Liver (tissue), 9 donors: Measurements from ENCODE around the gene PPM1L. TPM values are rescaled to one million over a fixed set of nuclear protein-coding genes. Genes with fewer than 3 reads are reported as not detected.

Experiments used
- DNase-seq: peaks from one replicate; pipeline ENCODE4 v3.0.0-alpha.2; 2017; ENCODE audit warnings: low spot score
- H3K27ac ChIP-seq, 2 donors: one replicate each; pipeline ENCODE4 v1.7.0; 2013; ENCODE audit warnings: inconsistent platforms in 2 of 2, low read length in 2 of 2, control low read depth in 1 of 2, low read depth in 1 of 2, mild to moderate bottlenecking in 1 of 2
- H3K27me3 ChIP-seq, 4 donors: one replicate each; pipeline versions ENCODE4 v1.6.1 to v1.7.0; 2013; ENCODE audit warnings: low read length in 3 of 4, inconsistent platforms in 1 of 4, mild to moderate bottlenecking in 1 of 4, moderate library complexity in 1 of 4; ENCODE audit not compliant: control insufficient read depth in 4 of 4, insufficient read depth in 4 of 4
- H3K36me3 ChIP-seq, 4 donors: one replicate each; pipeline versions ENCODE4 v1.6.1 to v1.7.0; 2013; ENCODE audit warnings: low read length in 3 of 4, mild to moderate bottlenecking in 3 of 4, low read depth in 1 of 4, moderate library complexity in 1 of 4; ENCODE audit not compliant: control insufficient read depth in 4 of 4, insufficient read depth in 3 of 4
- H3K4me1 ChIP-seq, 4 donors: one replicate each; pipeline versions ENCODE4 v1.6.1 to v1.7.0; 2013; ENCODE audit warnings: low read length in 3 of 4, mild to moderate bottlenecking in 3 of 4, moderate library complexity in 1 of 4; ENCODE audit not compliant: control insufficient read depth in 4 of 4, insufficient read depth in 4 of 4
- H3K4me3 ChIP-seq, 3 donors: one replicate each; pipeline versions ENCODE4 v1.6.1 to v1.7.0; 2013; ENCODE audit warnings: low read length in 3 of 3, control low read depth in 1 of 3, low read depth in 1 of 3, mild to moderate bottlenecking in 1 of 3
- H3K9ac ChIP-seq, 2 donors: one replicate each; pipeline ENCODE4 v1.7.0; 2013; ENCODE audit warnings: low read length in 2 of 2, mild to moderate bottlenecking in 2 of 2, moderate library complexity in 2 of 2, control low read depth in 1 of 2, low read depth in 1 of 2
- H3K9me3 ChIP-seq, 4 donors: one replicate each; pipeline versions ENCODE4 v1.6.1 to v1.7.0; 2013; ENCODE audit warnings: low read length in 3 of 4; ENCODE audit not compliant: control insufficient read depth in 4 of 4
- ATF3 ChIP-seq: IDR thresholded peaks from 2 replicates; pipeline ENCODE4 v1.6.1; 2016; ENCODE audit warnings: antibody characterized with exemption
- CTCF ChIP-seq: fragments of 150-350 bp; IDR thresholded peaks from 2 replicates; pipeline ENCODE4 v1.5.1; 2017; ENCODE audit warnings: improper control_type of control experiment, low read depth, low read length; ENCODE audit not compliant: missing input control
- EGR1 ChIP-seq, 2 donors: IDR thresholded peaks; 2 replicates each; pipeline ENCODE4 v1.6.1; 2016 to 2018; ENCODE audit warnings: antibody characterized with exemption in 2 of 2, low read depth in 2 of 2
- FOXA2 ChIP-seq: IDR thresholded peaks from 2 replicates; pipeline ENCODE4 v1.6.1; 2016; ENCODE audit warnings: antibody characterized with exemption
- GABPA ChIP-seq, 2 donors: IDR thresholded peaks in 1 of 2; conservative IDR thresholded peaks in 1 of 2; 2 replicates each; pipeline ENCODE4 v1.6.1; 2016; ENCODE audit warnings: antibody characterized with exemption in 2 of 2, mild to moderate bottlenecking in 1 of 2, moderate library complexity in 1 of 2
- HNF4A ChIP-seq, 2 donors: conservative IDR thresholded peaks; 2 replicates each; pipeline ENCODE4 v1.6.1; 2016; ENCODE audit warnings: antibody characterized with exemption in 2 of 2, mild to moderate bottlenecking in 2 of 2
- HNF4G ChIP-seq: IDR thresholded peaks from 2 replicates; pipeline ENCODE4 v1.6.1; 2016; ENCODE audit warnings: antibody characterized with exemption
- JUND ChIP-seq, 2 donors: IDR thresholded peaks; 2 replicates each; pipeline ENCODE4 v1.6.1; 2016; ENCODE audit warnings: antibody characterized with exemption in 2 of 2
- NR2F2 ChIP-seq: IDR thresholded peaks from 2 replicates; pipeline ENCODE4 v1.6.1; 2016; ENCODE audit warnings: antibody characterized with exemption
- REST ChIP-seq: IDR thresholded peaks from 2 replicates; pipeline ENCODE4 v1.6.1; 2016; ENCODE audit warnings: antibody characterized with exemption, mild to moderate bottlenecking
- SP1 ChIP-seq: IDR thresholded peaks from 2 replicates; pipeline ENCODE4 v1.6.1; 2018; ENCODE audit warnings: antibody characterized with exemption, mild to moderate bottlenecking
- TAF1 ChIP-seq: conservative IDR thresholded peaks from 2 replicates; pipeline ENCODE4 v1.6.1; 2016; ENCODE audit warnings: antibody characterized with exemption, mild to moderate bottlenecking
- YY1 ChIP-seq: IDR thresholded peaks from 2 replicates; pipeline ENCODE4 v1.6.1; 2016; ENCODE audit warnings: antibody characterized with exemption, mild to moderate bottlenecking
- WGBS: extraction: QIAGEN DNeasy Blood & Tissue Kit; methylation state at CpG from one replicate; pipeline ENCODE4 v1.1.7; 2013; 5-methylcytosine and 5-hydroxymethylcytosine counted together
- polyA plus RNA-seq, 2 donors: library from polyadenylated mRNA; stranded (reverse) in 1 of 2; unstranded in 1 of 2; fragments of 200-250 nt in 1 of 2; fragments of >200 nt in 1 of 2; fragmentation: Nextera tagmentation in 1 of 2; extraction: Ambion mirVana in 1 of 2; gene quantifications; one replicate each; pipeline versions ENCODE4 v1.2.1 to v1.2.3, GENCODE V29; 2013 to 2015
- total RNA-seq, 2 donors: library from RNA; depleted of rRNA; stranded (reverse); fragments of >200 nt; gene quantifications; one replicate each; pipeline ENCODE4 v1.2.3, GENCODE V29; 2014
- donor health status: healthy.
- donor health status: healthy.
- donor health status: healthy.
- donor health status: healthy.
- donor health status: healthy.

Gene PPM1L
- total and polyA plus RNA-seq, 4 donors = 1.6 to 8.5 (median 4.8) TPM

GRCh38 chr3:160885791-160886286 lies 129.8 kb downstream of the PPM1L start:
- DNase-seq = no peak
- Histone ChIP-seq H3K9me3 (no peaks in the 10 kb centered on the region), H3K9ac (no peak overlapping the region), H3K36me3 (no peaks in the 10 kb centered on the region), H3K4me3 (no peak overlapping the region), H3K27ac (no peak overlapping the region), H3K27me3 (no peaks in the 10 kb centered on the region), H3K4me1 (no peaks in the 10 kb centered on the region)
- TF ChIP-seq EGR1 (IDR thresholded peaks at IDR 0.05; ENCODE audit: low read depth in 2 of 2) = no peak
- no peak for TF ChIP-seq REST
- no peak for TF ChIP-seq GABPA (IDR thresholded peaks at IDR 0.05 in 1 of 2, conservative IDR thresholded peaks at IDR 0.05 in 1 of 2)
- TF ChIP-seq SP1 = no peak
- TF ChIP-seq NR2F2 = no peak
- no peak for TF ChIP-seq YY1
- TF ChIP-seq JUND (IDR thresholded peaks at IDR 0.05) = no peak
- no peak for TF ChIP-seq ATF3
- WGBS = 68% methylated on average over 5 of the region's 5 CpGs

GRCh38 chr3:160886421-160886820 lies 130.4 kb downstream of the PPM1L start:
- H3K4me3 ChIP-seq = no peak overlapping the region
- no peaks in the 10 kb centered on the region for H3K4me1 ChIP-seq
- no peak for DNase-seq
- 97% methylated on average over 4 of the region's 4 CpGs for WGBS
- no peaks in the 10 kb centered on the region for H3K27me3 ChIP-seq
- no peaks in the 10 kb centered on the region for H3K9me3 ChIP-seq
- no peaks in the 10 kb centered on the region for H3K36me3 ChIP-seq
- H3K27ac ChIP-seq = no peak overlapping the region
- no peak overlapping the region for H3K9ac ChIP-seq
- TF ChIP-seq TAF1 (no peak), GABPA (IDR thresholded peaks at IDR 0.05 in 1 of 2, conservative IDR thresholded peaks at IDR 0.05 in 1 of 2) (no peak), FOXA2 (no peak), CTCF (no peak), HNF4A (conservative IDR thresholded peaks at IDR 0.05) (no peak)

- no peak overlapping the region for H3K9ac ChIP-seq
These were observed 137.2 kb downstream of the PPM1L start for GRCh38 chr3:160893207-160893606.

More at GRCh38 chr3:160893207-160893606, 137.2 kb downstream of the PPM1L start:
- TF ChIP-seq HNF4G = no peak
- H3K4me1 ChIP-seq = no peaks in the 10 kb centered on the region
- no peaks in the 10 kb centered on the region for H3K9me3 ChIP-seq
- no peak overlapping the region for H3K27ac ChIP-seq
- no peak for DNase-seq
- H3K36me3 ChIP-seq = no peaks in the 10 kb centered on the region
- no peaks in the 10 kb centered on the region for H3K27me3 ChIP-seq
- no peak overlapping the region for H3K4me3 ChIP-seq
